HG03039 (cell line): ENCODE results near the gene GTF2H4.
"Not testable (repeated sequence)": the region's sequence is repeated elsewhere in the genome, so short reads cannot be mapped to it uniquely, and the experiment has no call there.

ENCODE experiments used
- ATAC-seq: cut with Tn5 transposase; IDR thresholded peaks from one replicate; pipeline ENCODE4 v1.9.1; 2021; ENCODE audit warnings: mild to moderate bottlenecking, moderate library complexity; ENCODE audit not compliant: unreplicated experiment

GTF2H4 gene

DNA sequence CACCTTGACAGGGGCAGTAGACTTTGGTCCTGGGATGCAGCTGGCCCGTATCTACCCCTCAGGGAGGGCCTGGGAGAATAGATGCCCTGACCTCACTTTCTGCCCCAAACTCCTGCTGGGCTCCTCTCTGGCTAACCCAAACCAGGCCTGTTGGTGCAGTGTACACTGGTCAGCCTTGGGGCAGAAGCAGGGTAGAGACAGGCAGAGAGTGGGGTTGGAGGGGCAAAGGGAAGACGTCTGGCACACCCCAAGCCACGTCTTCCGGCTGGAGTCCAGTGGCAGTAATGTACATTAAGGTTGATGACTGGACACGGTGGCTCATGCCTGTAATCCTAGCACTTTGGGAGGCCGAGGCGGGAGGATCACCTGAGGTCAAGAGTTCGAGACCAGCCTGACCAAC lies 14.3 kb upstream of the GTF2H4 start:
- no peak for ATAC-seq

DNA sequence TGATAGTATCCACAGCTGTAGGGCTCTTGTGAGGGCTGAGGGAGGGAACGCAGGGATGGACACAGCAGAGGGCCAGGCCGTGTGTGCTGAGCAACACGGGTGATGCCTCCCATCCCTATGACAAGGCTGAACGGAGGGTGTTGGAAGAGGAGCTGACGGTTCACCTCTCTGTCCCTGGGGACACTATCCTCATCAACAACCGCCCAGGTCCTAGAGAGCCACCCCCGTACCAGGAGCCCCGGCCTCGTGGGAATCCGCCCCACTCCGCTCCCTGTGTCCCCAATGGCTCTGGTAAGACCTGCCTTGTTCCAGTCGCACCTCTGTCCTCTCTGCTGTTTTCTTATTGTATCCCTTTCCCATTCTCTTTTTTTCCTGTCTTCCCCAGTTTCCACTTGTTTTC lies 13.6 kb upstream of the GTF2H4 start:
- no peak for ATAC-seq

DNA sequence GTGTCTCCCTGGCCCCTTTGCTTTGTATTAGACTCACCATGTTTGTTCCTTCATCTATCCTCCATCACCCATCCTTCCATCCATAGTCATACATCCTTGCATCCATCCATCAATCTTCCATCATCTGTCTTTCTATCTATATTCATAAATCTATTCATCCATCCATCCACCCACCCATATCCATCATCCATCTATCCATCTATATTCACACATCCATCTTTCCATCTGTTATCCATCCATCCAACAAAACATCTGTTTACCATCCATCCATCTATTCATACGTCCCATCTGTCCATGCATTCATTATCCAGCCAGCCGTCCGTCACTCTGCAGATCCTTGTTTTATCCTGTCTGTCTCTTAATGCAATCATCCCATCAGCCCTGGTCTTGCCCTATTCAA lies 13.1 kb upstream of the GTF2H4 start:
- ATAC-seq: no peak

DNA sequence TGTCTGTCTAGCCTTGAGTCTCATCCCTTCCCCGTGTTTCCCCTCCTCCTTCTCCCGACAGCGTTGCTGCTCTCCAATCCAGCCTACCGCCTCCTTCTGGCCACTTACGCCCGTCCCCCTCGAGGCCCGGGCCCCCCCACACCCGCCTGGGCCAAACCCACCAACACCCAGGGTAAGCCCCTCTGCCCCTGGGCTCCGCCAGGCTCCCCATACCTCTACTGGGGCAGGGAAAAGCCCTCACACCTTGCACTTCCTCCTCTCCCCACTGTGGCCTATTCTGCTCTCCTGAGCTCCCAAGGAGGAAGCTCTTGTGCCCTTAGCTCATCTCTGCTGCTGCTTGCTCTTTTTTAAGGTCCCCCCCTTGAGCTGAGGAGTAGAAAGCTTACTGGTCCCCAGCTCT lies 12.7 kb upstream of the GTF2H4 start:
- ATAC-seq: no peak

DNA sequence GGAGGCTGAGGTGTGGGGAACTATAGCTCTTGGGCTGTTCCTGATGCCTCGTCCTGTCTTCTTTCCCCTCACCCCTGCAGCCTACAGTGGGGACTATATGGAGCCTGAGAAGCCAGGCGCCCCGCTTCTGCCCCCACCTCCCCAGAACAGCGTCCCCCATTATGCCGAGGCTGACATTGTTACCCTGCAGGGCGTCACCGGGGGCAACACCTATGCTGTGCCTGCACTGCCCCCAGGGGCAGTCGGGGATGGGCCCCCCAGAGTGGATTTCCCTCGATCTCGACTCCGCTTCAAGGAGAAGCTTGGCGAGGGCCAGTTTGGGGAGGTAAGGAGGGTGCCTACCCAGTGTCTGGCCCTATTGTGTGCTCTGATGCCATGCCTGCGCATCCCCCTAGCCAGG lies 11.5 kb upstream of the GTF2H4 start:
- no peak for ATAC-seq

DNA sequence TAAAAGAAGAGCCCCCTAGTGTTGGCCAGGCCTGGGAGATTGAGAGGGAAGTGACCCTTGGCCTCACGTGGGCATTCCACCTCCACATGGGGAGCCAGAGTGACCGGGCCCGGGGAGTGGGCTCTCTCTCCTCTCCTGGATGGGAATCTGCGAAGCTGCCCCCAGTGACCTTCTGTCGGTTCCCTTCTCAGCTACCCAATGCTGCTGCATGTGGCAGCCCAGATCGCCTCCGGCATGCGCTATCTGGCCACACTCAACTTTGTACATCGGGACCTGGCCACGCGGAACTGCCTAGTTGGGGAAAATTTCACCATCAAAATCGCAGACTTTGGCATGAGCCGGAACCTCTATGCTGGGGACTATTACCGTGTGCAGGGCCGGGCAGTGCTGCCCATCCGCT lies 10.1 kb upstream of the GTF2H4 start:
- no peak for ATAC-seq

DNA sequence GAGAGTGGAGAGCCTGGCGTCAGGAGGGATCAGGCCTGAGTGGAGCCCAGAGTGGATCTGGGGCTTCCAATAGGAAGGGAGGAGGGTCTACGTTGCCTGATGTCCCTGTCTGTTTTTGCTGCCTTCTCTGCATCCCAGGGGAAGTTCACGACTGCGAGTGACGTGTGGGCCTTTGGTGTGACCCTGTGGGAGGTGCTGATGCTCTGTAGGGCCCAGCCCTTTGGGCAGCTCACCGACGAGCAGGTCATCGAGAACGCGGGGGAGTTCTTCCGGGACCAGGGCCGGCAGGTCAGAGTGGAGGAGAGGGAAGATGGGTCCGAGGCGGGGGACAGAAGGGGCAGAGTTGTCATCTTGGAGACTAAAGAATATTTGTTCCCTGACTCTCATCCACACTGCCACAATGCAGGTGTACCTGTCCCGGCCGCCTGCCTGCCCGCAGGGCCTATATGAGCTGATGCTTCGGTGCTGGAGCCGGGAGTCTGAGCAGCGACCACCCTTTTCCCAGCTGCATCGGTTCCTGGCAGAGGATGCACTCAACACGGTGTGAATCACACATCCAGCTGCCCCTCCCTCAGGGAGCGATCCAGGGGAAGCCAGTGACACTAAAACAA lies 9.2 kb upstream of the GTF2H4 start:
- no peak for ATAC-seq

DNA sequence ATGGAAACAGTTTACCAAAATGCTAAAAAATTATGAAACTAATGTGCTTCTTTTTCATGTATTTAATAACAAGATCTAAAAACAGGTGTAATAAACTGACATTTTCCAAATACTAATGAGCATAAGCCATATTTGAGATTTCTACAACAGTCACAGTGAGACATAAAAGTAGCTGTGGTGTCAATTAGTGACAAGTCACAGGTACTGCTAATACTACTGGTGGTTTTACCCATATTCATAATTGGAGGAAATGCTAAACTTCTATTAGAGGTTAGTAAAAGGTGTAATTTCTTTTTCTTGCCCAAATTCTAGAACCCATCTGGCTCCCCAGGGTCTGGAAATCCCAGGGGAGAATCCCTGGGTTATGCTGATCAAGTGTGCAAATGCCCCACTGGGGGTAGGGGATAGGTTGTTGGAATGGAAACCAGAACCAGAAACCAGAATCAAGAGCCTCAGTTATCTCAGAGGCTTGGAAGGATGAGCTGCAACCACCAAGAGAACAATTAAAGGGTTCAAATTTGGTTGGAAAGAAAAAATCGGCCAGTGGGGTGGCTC lies 7.1 kb upstream of the GTF2H4 start:
- ATAC-seq: no peak

DNA sequence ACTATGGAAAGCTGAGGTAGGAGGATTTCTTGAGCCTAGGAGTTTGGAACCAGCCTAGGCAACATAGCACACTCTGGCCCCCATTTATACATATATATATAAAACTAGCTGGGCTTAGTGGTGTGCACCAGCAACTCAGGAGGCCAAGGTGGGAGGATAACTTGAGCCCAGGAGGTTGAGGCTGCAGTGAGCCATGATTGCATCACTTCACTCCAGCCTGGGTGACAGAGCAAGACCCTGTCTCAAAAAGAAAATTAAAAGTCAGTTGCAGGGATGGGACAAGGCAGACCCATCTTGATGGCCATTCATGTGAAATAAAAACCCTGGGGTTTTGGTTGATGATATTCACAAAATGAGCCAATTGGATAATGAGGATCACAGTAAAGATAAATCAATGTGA lies 6.6 kb upstream of the GTF2H4 start:
- ATAC-seq: no peak

DNA sequence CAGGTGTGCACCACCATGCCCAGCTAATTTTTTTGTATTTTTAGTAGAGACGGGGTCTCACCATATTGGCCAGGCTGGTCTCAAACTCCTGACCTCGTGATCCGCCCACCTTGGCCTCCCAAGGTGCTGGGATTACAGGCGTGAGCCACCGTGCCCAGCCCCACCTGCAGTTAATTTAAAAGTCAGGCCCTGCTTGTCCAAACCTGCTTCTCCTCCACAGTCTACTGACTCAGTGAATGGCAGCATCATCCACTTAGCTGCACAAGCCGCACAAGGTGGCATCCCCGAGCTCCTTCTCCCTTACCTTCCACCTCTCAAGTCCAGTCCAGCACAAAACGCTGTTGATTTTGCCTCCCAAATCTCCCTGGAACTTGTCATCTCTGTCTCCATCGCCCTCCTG lies 5.8 kb upstream of the GTF2H4 start:
- ATAC-seq: not testable (repeated sequence)

DNA sequence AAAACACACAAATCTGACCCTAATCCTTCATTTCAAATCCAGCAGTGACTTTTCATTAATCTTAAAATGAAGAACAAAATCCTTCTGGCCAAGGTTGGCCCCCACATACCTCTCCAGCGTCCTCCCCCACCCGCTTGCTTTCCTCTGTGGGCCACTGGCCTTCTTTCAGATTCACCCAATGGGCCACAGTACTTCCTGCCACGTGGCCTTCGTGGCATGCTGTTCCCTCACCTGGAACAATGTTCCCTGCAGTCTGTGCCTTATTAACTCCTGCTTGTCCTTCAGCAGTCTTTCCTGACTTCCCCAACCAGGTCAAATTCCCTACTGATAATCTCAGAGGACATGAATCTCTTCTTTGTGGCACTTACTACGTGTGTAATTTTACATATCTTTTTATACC lies 5.3 kb upstream of the GTF2H4 start:
- no peak for ATAC-seq

DNA sequence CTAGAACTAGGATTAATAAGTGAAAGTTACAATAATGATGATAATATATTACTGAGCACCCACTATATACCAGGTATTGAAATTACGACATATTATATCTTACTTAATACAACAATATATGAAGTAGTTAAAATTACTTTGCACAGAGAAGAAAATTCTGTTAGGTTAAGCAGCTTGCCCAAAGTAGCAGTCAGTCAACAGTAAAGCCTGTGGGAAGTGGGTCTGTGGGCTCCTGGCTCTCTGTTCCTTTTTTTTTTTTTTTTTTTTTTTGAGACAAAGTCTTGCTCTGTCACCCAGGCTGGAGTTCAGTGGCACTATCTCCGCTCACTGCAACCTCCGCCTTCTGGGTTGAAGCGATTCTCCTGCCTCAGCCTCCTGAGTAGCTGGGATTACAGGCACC lies 4.8 kb upstream of the GTF2H4 start:
- ATAC-seq: no peak

DNA sequence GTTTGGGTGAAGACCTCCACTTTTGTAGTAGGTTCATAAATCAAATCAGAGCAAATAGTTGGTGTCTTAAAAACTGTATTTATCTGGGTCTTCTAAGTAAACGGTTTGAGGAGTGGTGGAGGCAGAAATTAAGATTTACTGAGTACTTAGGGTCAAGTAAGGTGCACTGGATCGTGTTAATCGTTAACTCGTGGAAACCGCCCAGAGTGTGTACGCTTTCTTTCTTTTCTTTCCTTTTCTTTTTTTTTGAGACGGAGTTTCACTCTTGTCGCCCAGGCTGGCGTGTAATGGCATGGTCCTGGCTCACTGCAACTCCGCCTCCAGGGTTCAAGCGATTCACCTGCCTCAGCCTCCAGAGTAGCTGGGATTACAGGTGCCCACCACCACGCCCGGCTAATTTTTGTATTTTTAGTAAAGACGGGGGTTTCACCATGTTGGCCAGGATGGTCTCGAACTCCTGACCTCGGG lies 683 bp upstream of the GTF2H4 start:
- ATAC-seq: not testable (repeated sequence)

DNA sequence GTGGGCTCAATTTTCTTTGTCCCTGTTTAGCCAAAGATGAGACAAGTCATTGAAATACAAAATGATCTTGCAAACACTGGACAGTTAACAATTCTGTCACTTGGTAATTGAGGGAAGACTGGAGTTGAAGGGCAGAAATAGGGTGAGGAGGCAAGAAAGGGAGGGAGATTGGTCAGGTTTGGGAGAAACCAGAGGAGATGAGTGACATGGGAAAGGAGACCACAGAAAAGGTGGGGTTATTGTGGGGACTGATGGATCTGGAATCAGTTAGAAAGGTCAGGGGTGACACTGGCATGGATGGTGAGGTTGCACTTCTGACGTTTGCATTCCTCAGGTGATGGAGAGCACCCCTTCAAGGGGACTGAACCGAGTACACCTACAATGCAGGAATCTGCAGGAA lies 693 bp downstream of the GTF2H4 start:
- ATAC-seq: no peak

DNA sequence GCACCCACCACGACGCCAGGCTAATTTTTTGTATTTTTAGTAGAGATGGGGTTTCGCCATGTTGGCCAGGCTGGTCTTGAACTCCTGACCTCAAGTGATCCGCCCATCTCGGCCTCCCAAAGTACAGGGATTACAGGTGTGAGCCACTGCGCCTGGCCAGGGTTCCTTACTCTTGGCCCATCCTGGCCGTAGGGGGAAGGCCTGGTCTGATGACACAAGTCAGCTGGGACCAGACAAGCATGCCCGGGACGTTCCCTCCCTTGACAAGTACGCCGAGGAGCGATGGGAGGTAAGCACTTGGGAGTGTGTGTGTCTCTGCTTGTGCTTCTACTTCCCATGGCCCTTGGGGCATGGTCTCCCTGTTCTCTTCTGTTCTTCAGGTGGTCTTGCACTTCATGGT lies 2.5 kb downstream of the GTF2H4 start:
- not testable (repeated sequence) for ATAC-seq

DNA sequence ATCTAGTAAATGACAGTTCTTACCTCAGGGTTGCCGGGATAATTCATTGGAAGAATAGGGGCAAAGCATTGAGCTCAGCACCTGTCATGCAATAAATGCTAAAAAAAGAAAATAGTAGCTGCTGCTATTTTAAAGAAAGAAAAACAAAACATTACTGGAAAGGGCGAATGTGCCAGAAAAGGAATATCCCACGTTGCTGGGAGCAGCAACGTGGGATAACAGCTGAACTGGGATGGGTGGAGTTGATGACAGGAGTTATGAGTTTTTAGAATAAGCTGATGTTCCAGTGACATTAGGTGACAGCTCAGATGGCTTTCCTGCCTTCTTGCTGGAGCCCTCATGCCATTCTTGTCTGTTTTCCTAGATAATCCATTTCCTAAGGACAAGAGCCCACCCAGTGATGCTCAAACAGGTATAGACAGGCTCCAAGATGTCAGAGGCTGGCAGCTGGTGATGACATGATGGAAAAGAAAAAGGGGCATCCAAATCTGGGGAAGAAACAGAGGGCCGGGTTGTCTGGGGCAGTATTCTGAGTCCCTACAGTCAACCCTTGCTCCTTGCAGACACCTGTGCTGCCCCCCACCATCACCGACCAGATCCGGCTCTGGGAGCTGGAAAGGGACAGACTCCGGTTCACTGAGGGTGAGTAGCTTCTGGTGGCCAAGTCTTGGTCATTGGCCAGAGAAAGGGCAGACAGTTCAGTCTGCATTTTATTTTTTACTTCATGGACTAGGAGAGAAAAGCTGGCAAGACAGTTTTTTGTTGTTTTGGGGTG lies 4.9 kb downstream of the GTF2H4 start:
- no peak for ATAC-seq

DNA sequence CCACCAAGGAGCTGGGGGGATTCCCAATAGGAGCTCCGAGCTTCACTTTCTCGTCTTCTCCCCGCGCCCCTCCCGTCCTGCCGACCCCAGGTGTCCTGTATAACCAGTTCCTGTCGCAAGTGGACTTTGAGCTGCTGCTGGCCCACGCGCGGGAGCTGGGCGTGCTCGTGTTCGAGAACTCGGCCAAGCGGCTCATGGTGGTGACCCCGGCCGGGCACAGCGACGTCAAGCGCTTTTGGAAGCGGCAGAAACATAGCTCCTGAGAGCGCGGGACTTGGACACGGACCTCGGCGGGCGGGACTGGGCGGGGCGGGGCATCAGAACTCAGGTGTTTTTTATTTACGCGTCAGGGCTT lies 5.7 kb downstream of the GTF2H4 start:
- ATAC-seq: peak; percentile 2

DNA sequence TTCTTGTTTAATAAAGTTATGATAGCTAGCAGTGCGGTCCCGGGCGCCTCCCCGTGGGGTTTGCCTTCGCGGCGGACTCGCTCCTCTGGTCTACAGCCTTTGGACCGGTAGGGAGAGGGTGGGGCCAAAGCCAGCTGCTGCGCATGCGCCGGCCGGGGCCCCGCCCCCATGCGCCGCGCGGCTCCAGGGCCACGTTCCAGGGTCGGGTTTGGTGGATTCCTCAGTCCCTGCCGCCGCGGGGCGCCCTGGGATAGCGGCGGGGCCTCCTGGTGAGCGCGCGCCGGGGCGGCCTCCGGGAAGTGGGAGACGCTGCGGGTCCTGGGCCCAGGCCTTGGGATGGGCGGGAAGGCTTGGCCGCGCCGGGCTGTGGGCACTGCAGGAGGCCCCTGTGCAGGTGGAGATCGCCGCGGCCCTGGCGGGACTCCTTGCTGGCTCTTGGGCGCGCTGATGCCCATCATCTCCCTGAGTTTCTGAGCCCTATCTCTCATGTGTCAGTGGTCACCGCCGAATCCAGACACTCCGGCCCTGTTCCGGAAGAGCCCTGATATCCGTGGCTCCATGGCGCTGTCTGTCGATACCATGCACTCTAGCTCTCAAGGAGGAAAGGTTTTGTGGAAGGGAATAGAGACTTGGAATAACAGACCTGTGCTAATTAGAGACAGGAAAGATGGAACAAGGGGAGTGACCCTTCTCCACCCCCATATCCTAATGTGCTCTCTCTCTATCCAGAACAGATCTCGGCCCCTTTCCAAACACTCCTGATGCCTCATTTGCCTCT lies 6.3 kb downstream of the GTF2H4 start, which contains the start of gene VARS2:
Gene VARS2 (plus strand): TSS at position 163 of the 778 bp plus-strand sequence. CDS start 599 bp downstream, at position 762.
- ATAC-seq: peak; percentile 83

DNA sequence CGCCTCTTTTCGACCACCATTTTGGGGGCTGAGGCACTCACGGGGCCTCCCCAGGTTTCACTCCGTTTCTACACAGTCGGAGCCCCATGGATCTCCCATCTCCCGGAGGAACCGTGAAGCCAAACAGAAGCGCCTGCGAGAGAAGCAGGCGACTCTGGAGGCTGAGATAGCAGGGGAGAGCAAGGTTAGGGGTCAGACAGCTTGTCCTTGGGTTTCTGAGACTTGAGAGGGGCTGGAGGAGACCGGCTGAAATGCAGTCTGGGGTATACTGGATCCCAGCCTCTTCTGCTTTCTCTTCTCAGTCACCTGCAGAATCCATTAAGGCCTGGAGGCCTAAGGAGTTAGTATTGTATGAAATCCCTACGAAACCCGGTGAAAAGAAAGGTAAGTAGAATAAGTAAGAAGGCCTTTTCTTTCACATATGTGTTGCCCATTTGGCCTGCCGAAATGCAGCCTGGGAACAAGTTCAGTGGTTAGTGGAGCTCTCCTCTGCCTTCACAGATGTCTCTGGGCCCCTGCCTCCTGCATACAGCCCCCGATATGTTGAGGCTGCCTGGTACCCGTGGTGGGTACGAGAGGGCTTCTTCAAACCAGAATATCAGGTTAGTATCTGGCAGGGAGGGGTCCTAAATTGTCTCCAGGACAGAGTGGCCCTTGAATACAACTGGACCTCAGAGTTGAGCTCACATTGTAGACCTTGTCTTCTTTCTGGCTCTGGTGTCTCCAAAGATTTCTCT lies 7.0 kb downstream of the GTF2H4 start:
- ATAC-seq: no peak

DNA sequence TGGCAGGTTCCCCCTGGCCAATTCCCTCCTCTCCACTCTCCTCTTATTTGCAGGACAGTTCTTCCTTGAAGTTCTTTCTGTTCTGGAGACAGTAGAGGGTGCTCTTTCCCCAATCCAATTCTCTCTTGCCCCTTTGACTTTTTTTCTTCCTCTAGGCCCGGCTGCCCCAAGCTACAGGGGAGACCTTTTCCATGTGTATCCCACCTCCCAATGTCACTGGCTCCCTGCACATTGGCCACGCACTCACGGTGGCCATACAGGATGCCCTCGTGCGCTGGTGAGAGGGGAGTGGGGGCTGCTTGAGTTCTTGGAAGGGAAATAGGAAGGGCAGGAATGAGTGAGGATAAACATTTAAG lies 7.6 kb downstream of the GTF2H4 start:
- ATAC-seq: no peak

DNA sequence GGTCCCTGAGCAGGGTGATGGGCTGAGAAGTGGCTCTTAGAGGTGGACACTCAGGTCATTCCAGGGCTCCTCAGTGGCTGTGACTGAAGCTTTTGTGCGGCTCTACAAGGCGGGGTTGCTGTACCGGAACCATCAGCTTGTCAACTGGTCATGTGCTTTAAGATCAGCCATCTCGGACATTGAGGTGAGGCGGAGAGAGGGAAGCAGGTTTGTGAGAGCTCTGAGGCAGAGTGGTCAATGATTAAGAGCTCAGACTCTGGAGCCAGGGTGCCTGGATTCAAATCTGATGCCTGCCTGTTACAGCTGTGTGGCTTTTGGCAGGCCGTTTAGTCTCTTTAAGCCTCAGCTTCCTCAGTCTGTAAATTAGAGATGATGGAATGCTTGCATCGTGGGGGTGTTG lies 9.0 kb downstream of the GTF2H4 start:
- no peak for ATAC-seq
